SK-N-MC (cell line): ENCODE data around the gene SPACA5.
A peak's percentile ranks its signal among the peaks of the same experiment; 100 is the strongest.
"Not testable (repeated sequence)": the region's sequence is repeated elsewhere in the genome, so short reads cannot be mapped to it uniquely, and the experiment has no call there.

Experiments
- DNase-seq: peaks from one replicate; pipeline ENCODE4 v3.0.0-alpha.2; 2011; ENCODE audit warnings: low read depth, low spot score
- H3K27ac ChIP-seq: fragments of 200-600 bp; sonication (generic); 2 replicates; pipeline ENCODE4 v1.5.1; 2016; ENCODE audit warnings: mixed run types
- H3K36me3 ChIP-seq: fragments of 200-600 bp; sonication (generic); 2 replicates; pipeline ENCODE4 v1.6.1; 2017; ENCODE audit warnings: antibody characterized with exemption, low read length, mixed read lengths; ENCODE audit not compliant: insufficient read depth
- H3K4me3 ChIP-seq: fragments of 200-600 bp; sonication (generic); 2 replicates; pipeline ENCODE4 v1.5.1; 2016
- H3K9ac ChIP-seq: fragments of 200-600 bp; sonication (generic); 2 replicates; pipeline ENCODE4 v1.8.0; 2017; ENCODE audit warnings: mixed run types, mixed read lengths; ENCODE audit not compliant: insufficient read length
- H3K9me3 ChIP-seq: fragments of 200-600 bp; sonication (generic); 2 replicates; pipeline ENCODE4 v1.6.1; 2017; ENCODE audit warnings: low read depth, mild to moderate bottlenecking, antibody characterized with exemption, low read length, moderate library complexity, mixed read lengths
- EZH2 ChIP-seq: fragments of 200-600 bp; sonication (generic); IDR thresholded peaks from one replicate; pipeline ENCODE4 v1.6.1; 2017; ENCODE audit warnings: antibody characterized with exemption
- FOXP2 ChIP-seq: optimal IDR thresholded peaks from 2 replicates; pipeline ENCODE3; 2011; ENCODE audit warnings: mild to moderate bottlenecking, moderate library complexity; ENCODE audit not compliant: insufficient read depth; ENCODE audit errors: extremely low read length, control extremely low read depth
- POLR2AphosphoS5 ChIP-seq: IDR thresholded peaks from 2 replicates; pipeline ENCODE4 v1.6.1; 2012; ENCODE audit warnings: mild to moderate bottlenecking, low read depth, low read length, borderline replicate concordance

SPACA5 gene

DNA sequence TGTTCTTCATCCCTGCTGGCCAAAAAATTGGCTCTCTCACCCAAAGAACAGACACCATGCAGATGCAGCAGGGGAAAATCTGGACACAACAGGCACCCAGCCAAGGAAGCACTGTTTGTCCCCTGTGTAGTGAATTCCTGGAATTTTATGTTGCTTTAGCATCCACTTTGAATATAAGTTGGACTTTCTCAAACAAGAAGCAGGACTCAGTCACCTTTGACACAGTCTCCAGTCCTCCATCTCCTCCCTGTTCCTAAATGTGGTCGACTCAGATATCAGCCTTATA lies 14.8 kb upstream of the SPACA5 start:
- Histone ChIP-seq H3K9me3 (peaks cover 6% of the 10 kb centered on the region; the same call in 1 of the 2 replicates), H3K36me3 (peaks cover 29% of the 10 kb centered on the region), H3K4me3 (no peak overlapping the region), H3K27ac (no peak overlapping the region), H3K9ac (no peak overlapping the region)
- no peak for TF ChIP-seq EZH2
- TF ChIP-seq POLR2AphosphoS5 = no peak
- TF ChIP-seq FOXP2 = no peak
- no peak for DNase-seq

DNA sequence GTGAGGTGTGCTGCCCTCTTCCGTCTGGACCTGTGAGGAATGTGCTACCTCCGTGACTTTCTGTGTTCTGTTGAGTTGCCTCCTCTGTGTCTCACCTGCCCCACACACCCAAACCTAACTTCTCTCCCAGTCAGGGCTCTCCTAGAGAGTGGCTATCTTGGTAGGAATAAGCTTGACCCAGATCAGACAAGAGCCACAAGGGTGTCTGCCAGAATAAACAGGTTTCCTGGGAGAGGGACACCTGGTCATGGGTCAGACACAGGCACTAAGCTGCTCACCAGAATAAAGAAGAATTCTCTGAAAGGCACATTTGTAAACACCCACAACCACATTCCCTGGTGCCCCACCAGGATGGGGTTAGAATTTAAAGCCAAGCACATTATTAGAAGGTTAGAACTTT lies 14.1 kb upstream of the SPACA5 start:
- H3K9me3 ChIP-seq = peaks cover 6% of the 10 kb centered on the region; the same call in 1 of the 2 replicates
- no peak overlapping the region for H3K4me3 ChIP-seq
- H3K9ac ChIP-seq = no peak overlapping the region
- H3K36me3 ChIP-seq = peaks cover 26% of the 10 kb centered on the region
- H3K27ac ChIP-seq = no peak overlapping the region
- no peak for DNase-seq
- TF ChIP-seq FOXP2 = no peak
- no peak for TF ChIP-seq EZH2
- TF ChIP-seq POLR2AphosphoS5 = no peak

DNA sequence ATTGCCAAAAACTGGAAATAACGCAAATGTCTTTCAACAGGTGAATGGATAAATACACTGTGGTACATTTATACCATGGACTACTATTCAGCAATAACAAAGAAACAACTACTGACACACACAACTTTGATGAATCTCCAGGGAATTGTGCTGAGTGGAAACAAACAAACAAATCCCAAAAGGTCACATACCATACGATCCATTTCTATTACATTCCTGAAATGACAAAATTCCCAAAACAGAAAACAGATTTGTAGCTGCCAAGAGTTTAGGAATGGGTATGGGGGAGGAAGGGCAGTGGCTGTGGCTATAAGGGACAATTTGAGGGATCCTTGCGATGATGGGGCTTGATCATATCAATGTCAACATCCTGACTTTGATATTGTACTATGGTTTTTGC lies 5.5 kb upstream of the SPACA5 start:
- peaks cover 21% of the 10 kb centered on the region for H3K36me3 ChIP-seq
- no peak overlapping the region for H3K9ac ChIP-seq
- no peak overlapping the region for H3K27ac ChIP-seq
- TF ChIP-seq EZH2 = no peak
- TF ChIP-seq FOXP2 = no peak
- TF ChIP-seq POLR2AphosphoS5 = no peak
- no peak overlapping the region for H3K4me3 ChIP-seq
- no peaks in the 10 kb centered on the region for H3K9me3 ChIP-seq
- no peak for DNase-seq

DNA sequence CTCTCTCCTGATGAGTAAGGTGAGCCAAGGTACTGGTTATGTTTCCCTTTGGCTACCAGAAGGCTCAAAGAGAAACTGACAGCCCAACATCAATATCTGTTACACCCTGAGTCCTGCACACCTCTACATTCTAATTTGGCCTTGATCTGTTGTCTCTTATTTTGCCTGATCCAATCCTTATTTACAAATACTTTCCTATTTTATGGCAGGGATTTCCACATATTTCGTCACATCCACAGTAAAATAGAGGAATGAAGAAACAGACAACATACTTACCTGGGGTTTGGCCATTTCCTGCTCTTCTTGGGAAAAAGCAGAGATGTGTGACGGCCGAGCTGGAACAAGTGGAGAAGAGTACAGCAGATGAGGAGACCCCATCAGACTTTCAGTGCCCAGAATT lies 4.5 kb upstream of the SPACA5 start:
- no peak for TF ChIP-seq POLR2AphosphoS5
- no peak for TF ChIP-seq EZH2
- no peak for TF ChIP-seq FOXP2
- H3K36me3 ChIP-seq = peaks cover 11% of the 10 kb centered on the region
- H3K4me3 ChIP-seq = no peak overlapping the region
- H3K9me3 ChIP-seq = no peaks in the 10 kb centered on the region
- H3K9ac ChIP-seq = no peak overlapping the region
- H3K27ac ChIP-seq = no peak overlapping the region
- no peak for DNase-seq

DNA sequence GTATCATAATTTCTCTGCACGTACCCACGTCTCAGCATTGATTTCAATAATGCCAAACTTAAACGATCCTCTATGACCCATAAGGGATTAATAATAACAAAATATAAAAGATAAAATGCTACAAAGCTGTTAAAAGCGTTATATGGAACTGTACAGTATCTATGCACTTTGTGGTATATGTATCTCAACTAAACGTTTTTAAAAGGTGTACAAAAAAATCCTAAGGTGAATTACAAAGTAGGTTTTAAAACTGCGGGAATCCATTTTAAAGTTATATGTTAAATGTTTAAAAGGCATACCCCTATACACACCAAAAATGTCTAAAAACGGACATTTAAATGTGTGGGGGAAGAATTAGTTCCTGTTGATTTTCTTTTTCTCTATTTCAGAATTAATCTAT lies 3.9 kb upstream of the SPACA5 start:
- DNase-seq = no peak
- no peak overlapping the region for H3K9ac ChIP-seq
- no peak overlapping the region for H3K27ac ChIP-seq
- no peak for TF ChIP-seq POLR2AphosphoS5
- TF ChIP-seq EZH2 = no peak
- TF ChIP-seq FOXP2 = no peak
- no peaks in the 10 kb centered on the region for H3K9me3 ChIP-seq
- H3K36me3 ChIP-seq = peaks cover 11% of the 10 kb centered on the region
- H3K4me3 ChIP-seq = peak overlapping the region; percentile 74

DNA sequence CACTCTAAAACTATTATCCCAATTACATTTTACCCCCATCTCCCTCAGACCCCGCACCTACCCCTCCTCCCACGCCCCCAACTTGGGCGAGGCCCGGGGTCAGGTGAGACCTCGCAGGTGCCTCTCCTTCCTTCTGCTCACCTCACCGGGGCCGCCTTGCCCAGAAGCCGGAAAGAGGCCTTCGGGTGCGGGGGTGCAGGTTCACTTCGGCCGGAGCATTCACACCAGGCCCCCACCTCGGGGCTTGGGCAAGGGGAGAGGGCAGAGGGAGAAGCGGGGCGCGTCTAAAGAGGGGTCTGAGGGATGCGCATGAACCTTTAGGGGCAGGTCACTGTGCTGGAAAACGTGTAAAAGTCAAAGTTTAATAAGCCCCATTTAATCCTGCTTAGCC lies 3.4 kb upstream of the SPACA5 start:
- Histone ChIP-seq H3K36me3 (peaks cover 11% of the 10 kb centered on the region), H3K4me3 (peak overlapping the region; percentile 74), H3K9me3 (no peaks in the 10 kb centered on the region), H3K9ac (peak overlapping the region; percentile 76), H3K27ac (no peak overlapping the region)
- TF ChIP-seq POLR2AphosphoS5 = no peak
- TF ChIP-seq FOXP2 = no peak
- no peak for TF ChIP-seq EZH2
- DNase-seq = no peak

DNA sequence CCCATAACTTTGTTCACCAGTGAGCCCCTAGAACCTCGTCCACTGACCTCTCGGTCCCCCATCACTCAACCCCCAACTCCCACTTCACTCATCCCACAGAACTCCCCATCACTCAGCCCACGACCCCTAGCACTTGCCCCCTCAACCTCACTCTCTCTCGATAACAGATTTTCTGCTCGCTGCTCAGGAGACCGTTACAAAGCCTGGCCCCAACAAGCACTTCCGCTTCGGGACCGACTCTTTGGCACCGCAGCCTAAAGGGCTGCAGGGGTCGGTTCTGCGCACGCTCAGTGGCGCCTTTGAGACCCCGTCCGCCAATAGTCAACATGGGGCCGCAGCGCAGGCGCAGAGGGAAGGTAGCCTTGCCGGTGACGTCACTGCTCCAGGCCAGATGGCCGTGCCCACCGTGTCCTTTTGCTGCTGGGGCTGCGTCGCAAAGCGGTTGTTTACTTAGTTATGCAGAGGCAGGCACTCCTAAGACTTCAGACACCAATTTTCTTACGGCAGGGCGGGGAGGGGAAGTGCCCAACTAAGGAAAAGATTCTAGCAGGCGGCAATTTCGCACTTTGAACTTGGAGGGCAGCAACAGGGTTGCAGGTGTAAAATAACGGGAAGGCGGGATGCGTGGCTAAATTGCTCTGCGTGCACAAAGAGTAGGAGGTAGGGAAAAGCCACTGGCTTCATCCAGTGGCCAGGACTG lies 2.9 kb upstream of the SPACA5 start, which contains the start of gene ZNF182:
Gene ZNF182 (minus strand): TSS at position 232 of the 700 bp plus-strand sequence. CDS start 1,380 bp downstream, outside the sequence.
- Histone ChIP-seq H3K9ac (peak within 1 kb of the TSS; percentile 76), H3K9me3 (no peaks in the 10 kb centered on the region), H3K27ac (no peak within 1 kb of the TSS), H3K36me3 (peaks cover 8% of the 10 kb centered on the region), H3K4me3 (peak within 1 kb of the TSS; percentile 74)
- DNase-seq = peak; percentile 2
- TF ChIP-seq POLR2AphosphoS5 (no peak), FOXP2 (no peak), EZH2 (no peak)

DNA sequence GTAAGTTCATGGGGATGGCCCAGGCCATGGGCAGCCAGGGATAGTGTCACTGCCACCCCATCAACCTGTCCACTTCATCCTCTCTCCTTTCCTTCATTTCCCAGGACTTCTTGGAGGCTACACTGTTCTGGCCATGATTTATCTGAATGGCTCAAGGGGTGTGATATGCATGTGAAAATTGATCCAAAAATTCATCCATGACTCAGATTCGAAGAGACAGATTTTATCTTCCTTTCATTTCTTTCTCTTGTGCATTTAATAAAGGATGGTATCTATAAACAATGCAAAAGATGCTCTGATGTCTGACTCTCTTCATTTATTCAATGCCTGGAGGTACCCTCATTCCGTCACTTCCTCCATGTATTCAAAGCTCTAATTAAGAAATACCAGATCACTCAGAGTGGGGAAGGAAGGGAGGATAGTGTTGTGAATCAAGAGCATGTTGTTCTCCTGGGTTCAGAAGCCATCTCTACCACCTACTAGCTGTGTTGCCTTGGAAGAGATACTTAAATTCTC lies 2.7 kb downstream of the SPACA5 start:
- H3K27ac ChIP-seq, H3K4me3 ChIP-seq, H3K9me3 ChIP-seq, H3K9ac ChIP-seq, H3K36me3 ChIP-seq, DNase-seq: not testable (repeated sequence)

DNA sequence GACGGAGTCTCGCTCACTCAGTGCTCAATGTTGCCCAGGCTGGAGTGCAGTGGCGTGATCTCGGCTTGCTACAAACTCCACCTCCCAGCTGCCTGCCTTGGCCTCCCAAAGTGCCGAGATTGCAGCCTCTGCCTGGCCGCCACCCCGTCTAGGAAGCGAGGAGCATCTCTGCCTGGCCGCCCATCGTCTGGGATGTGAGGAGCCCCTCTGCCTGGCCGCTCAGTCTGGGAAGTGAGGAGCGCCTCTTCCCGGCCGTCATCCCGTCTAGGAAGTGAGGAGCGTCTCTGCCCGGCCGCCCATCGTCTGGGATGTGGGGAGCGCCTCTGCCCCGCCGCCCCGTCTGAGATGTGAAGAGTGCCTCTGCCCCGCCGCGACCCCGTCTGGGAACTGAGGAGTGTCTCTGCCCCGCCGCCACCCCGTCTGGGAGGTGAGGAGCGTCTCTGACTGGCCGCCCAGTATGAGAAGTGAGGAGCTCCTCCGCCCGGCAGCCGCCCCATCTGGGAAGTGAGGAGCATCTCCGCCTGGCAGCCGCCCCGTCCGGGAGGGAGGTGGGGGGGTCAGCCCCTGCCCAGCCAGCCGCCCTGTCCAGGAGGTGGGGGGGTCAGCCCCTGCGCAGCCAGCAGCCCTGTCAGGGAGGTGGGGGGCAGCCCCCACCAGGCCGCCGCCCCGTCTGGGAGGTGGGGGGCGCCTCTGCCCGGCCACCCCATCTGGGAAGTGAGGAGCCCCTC lies 10.0 kb downstream of the SPACA5 start:
- not testable (repeated sequence) for H3K4me3 ChIP-seq, H3K9ac ChIP-seq, H3K36me3 ChIP-seq, H3K27ac ChIP-seq, H3K9me3 ChIP-seq, DNase-seq

DNA sequence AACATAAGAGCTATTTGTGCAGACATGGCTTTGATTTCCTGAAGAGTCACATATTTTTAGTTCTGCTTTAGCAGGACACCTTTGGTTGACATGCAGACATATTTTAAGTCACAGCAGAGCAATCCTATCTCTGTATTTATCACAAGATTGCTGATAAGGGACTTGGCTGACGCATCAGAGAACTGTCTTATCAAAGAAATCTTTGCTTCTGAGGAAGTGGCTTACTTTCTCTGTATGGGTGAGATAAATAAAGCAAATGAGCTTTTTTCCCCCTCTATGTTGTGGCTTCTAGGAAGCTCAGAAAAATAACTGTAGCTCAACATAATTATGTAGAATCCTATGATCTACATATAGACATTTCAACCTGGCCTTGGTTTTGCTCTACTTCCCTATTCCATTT lies 13.1 kb downstream of the SPACA5 start:
- not testable (repeated sequence) for H3K36me3 ChIP-seq, H3K9ac ChIP-seq, DNase-seq, H3K4me3 ChIP-seq, H3K27ac ChIP-seq, H3K9me3 ChIP-seq

DNA sequence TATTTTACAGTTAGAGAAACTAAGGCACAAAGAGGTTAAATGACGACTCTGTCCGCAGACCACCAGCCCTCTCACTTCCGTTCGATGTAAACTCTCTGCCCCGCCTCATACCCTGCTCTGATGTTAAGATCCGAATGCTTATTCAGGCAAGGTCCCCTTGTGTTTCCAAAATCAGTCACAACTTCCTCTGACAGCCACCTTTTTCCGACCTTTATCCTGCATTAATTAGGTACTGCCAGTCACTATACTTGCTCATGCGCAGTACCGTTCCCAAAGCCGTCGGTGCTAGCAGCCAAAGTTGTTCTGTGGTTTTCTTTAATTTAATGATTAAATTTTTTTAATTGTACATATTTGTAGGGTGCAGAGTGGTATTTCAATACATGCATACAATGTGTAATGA lies 13.7 kb downstream of the SPACA5 start:
- not testable (repeated sequence) for DNase-seq, H3K36me3 ChIP-seq, H3K9ac ChIP-seq, H3K27ac ChIP-seq, H3K4me3 ChIP-seq, H3K9me3 ChIP-seq
